HepG2 (cell line): ENCODE results near the gene GSKIP. TPM values are rescaled to one million over a fixed set of nuclear protein-coding genes. Genes with fewer than 3 reads are reported as not detected.

ENCODE experiments used
- ARNT ChIP-seq: fragments of 450-650 bp; IDR thresholded peaks from 2 replicates; pipeline ENCODE4 v1.6.1; 2017
- CREB1 ChIP-seq, 2 experiments: fragments of 450-650 bp in 1 of 2; IDR thresholded peaks; 2 replicates each; pipeline ENCODE4 v1.6.1; 2016 to 2017; ENCODE audit warnings: control low read depth in 1 of 2, mild to moderate bottlenecking in 1 of 2, missing compliant biosample characterization in 1 of 2, missing genetic modification characterization in 1 of 2
- FIP1L1 ChIP-seq: fragments of 200-400 bp; formaldehyde crosslinking; IDR thresholded peaks from 2 replicates; pipeline ENCODE4 v1.6.1; 2018; ENCODE audit warnings: low read depth, mild to moderate bottlenecking, low read length, moderate library complexity, borderline replicate concordance; ENCODE audit not compliant: insufficient read depth
- FOXP1 ChIP-seq, 2 experiments: fragments of 450-650 bp in 1 of 2; IDR thresholded peaks; 2 replicates each; pipeline ENCODE4 v1.6.1; 2017 to 2018; ENCODE audit warnings: antibody characterized with exemption in 1 of 2
- GLI4 ChIP-seq: sonication (generic); formaldehyde crosslinking; IDR thresholded peaks from 2 replicates; pipeline ENCODE4 v1.5.1; 2020; ENCODE audit warnings: missing genetic modification reagents, mild to moderate bottlenecking, moderate library complexity, borderline replicate concordance
- HMG20B ChIP-seq: conservative IDR thresholded peaks from 2 replicates; pipeline ENCODE4 v1.6.1; 2016; ENCODE audit warnings: missing genetic modification reagents, missing compliant biosample characterization
- IKZF1 ChIP-seq: fragments of 450-650 bp; IDR thresholded peaks from 2 replicates; pipeline ENCODE4 v1.7.1; 2016
- IKZF4 ChIP-seq: sonication (generic); formaldehyde crosslinking; IDR thresholded peaks from 2 replicates; pipeline ENCODE4 v1.5.1; 2020; ENCODE audit warnings: borderline replicate concordance, mild to moderate bottlenecking, low read depth, missing genetic modification reagents; ENCODE audit errors: not compliant biosample characterization
- MAFF ChIP-seq: IDR thresholded peaks from 2 replicates; pipeline ENCODE4 v1.6.1; 2011; ENCODE audit warnings: low read depth, low read length, improper control_type of control experiment
- MYC ChIP-seq: sonication (generic); formaldehyde crosslinking; IDR thresholded peaks from 2 replicates; pipeline ENCODE4 v1.9.0; 2021; ENCODE audit warnings: missing genetic modification reagents, borderline replicate concordance
- PHF20 ChIP-seq: sonication (generic); formaldehyde crosslinking; IDR thresholded peaks from 2 replicates; pipeline ENCODE4 v1.5.0; 2020; ENCODE audit warnings: mild to moderate bottlenecking, missing genetic modification reagents
- POLR2AphosphoS2 ChIP-seq: IDR thresholded peaks from 2 replicates; pipeline ENCODE4 v1.6.1; 2011; ENCODE audit warnings: low read depth, low read length, improper control_type of control experiment
- PRMT3 ChIP-seq: sonication (generic); formaldehyde crosslinking; IDR thresholded peaks from 2 replicates; pipeline ENCODE4 v1.8.1; 2022; ENCODE audit warnings: low read depth, mild to moderate bottlenecking, moderate library complexity, missing genetic modification reagents, borderline replicate concordance
- SETDB1 ChIP-seq: sonication (generic); formaldehyde crosslinking; IDR thresholded peaks from 2 replicates; pipeline ENCODE4 v1.5.1; 2020; ENCODE audit warnings: missing genetic modification reagents, mild to moderate bottlenecking, borderline replicate concordance
- ZNF460 ChIP-seq: sonication (generic); formaldehyde crosslinking; IDR thresholded peaks from 2 replicates; pipeline ENCODE4 v1.5.1; 2020; ENCODE audit warnings: missing genetic modification reagents, mild to moderate bottlenecking, borderline replicate concordance
- ZNF543 ChIP-seq: sonication (generic); formaldehyde crosslinking; IDR thresholded peaks from 2 replicates; pipeline ENCODE4 v1.4.0; 2020; ENCODE audit warnings: mild to moderate bottlenecking, missing genetic modification reagents
- ZNF558 ChIP-seq: sonication (generic); formaldehyde crosslinking; IDR thresholded peaks from 2 replicates; pipeline ENCODE4 v1.9.0; 2022; ENCODE audit warnings: mild to moderate bottlenecking, missing genetic modification reagents, borderline replicate concordance
- ZNF598 ChIP-seq: sonication (generic); formaldehyde crosslinking; IDR thresholded peaks from 2 replicates; pipeline ENCODE4 v1.5.1; 2020; ENCODE audit warnings: mild to moderate bottlenecking, missing genetic modification reagents, borderline replicate concordance
- ZNF747 ChIP-seq: sonication (generic); formaldehyde crosslinking; IDR thresholded peaks from 2 replicates; pipeline ENCODE4 v1.8.1; 2023; ENCODE audit warnings: missing genetic modification reagents, mild to moderate bottlenecking, borderline replicate concordance
- polyA plus RNA-seq, 8 experiments: library from polyadenylated mRNA; depleted of rRNA in 3 of 8; stranded (reverse) in 7 of 8; unstranded in 1 of 8; fragments of >200 nt; fragmentation: Illumina TruSeq in 4 of 8; extraction: Trizol in 4 of 8; gene quantifications; 2 replicates each; pipeline versions ENCODE4 v1.2.1 to v1.2.3, GENCODE V29; 2011 to 2016; ENCODE audit warnings: low read depth in 4 of 8, missing spikeins in 1 of 8, mixed read lengths in 1 of 8; ENCODE audit not compliant: insufficient read depth in 1 of 8
- total RNA-seq, 5 experiments: library from RNA; depleted of rRNA; stranded (reverse); fragments of >200 nt; fragmentation: Illumina TruSeq; extraction: Trizol; gene quantifications; 2 replicates each; pipeline ENCODE4 v1.2.3, GENCODE V29; 2016; ENCODE audit warnings: low read depth in 1 of 5
- TF ChIP-seq, protein P1 (sequence below): sonication (generic); formaldehyde crosslinking; IDR thresholded peaks from 2 replicates; pipeline ENCODE4 v1.5.0; 2020; ENCODE audit warnings: mild to moderate bottlenecking, missing genetic modification reagents, borderline replicate concordance
- TF ChIP-seq, protein P2 (sequence below): sonication (generic); formaldehyde crosslinking; IDR thresholded peaks from 2 replicates; pipeline ENCODE4 v1.5.1; 2020; ENCODE audit warnings: mild to moderate bottlenecking, missing genetic modification reagents, moderate library complexity
- TF ChIP-seq, protein P3 (sequence below): sonication (generic); formaldehyde crosslinking; IDR thresholded peaks from 2 replicates; pipeline ENCODE4 v1.5.0; 2020; ENCODE audit warnings: mild to moderate bottlenecking, missing genetic modification reagents, borderline replicate concordance

Gene GSKIP
- total and polyA plus RNA-seq, 2 of the 13 experiments (the other 11 are each of a cell fraction or from before 2014, with no cell fraction given): 12.5 to 27.3 TPM

DNA sequence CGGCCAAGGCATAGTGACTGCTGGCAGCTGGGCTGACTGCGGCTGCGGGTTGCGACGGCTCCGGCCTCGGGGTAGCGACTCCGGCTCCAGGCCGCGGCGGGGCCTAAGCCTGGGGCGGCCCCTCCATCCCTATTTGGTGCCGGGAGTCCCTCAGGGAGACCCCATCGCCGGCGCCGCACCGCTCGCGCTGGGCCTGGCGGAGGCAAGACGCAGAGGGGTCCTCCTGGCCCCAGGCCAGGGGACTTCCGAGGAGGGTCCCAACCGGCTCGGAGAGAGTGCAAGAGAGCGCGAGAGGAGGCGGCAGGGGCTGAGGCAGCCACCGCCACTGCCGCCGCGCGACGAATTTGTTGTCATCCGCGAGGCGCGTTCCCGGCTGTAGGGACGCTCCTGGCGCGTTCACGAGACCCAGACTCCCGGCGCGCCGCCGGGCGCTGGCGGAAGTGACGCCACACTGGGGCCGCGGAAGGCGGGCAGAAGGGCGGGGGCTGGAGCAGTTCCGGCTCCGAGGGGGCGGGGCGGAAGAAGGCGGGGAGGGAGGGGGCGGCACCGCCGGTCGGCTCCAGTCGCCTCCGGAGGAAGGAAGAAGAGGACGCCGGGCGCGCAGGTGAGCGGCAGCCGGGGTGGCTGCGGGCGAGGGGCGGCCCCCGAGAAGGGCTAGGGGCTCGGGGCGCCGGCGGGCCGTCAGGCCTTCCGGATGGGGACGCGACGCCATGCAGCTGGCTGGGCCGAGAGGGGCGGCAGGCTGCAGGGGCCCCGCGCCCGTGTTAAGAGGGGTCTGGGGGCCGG is at the start of gene GSKIP, which contains the start of gene ATG2B (continued):
- TF ChIP-seq, protein P1, sequence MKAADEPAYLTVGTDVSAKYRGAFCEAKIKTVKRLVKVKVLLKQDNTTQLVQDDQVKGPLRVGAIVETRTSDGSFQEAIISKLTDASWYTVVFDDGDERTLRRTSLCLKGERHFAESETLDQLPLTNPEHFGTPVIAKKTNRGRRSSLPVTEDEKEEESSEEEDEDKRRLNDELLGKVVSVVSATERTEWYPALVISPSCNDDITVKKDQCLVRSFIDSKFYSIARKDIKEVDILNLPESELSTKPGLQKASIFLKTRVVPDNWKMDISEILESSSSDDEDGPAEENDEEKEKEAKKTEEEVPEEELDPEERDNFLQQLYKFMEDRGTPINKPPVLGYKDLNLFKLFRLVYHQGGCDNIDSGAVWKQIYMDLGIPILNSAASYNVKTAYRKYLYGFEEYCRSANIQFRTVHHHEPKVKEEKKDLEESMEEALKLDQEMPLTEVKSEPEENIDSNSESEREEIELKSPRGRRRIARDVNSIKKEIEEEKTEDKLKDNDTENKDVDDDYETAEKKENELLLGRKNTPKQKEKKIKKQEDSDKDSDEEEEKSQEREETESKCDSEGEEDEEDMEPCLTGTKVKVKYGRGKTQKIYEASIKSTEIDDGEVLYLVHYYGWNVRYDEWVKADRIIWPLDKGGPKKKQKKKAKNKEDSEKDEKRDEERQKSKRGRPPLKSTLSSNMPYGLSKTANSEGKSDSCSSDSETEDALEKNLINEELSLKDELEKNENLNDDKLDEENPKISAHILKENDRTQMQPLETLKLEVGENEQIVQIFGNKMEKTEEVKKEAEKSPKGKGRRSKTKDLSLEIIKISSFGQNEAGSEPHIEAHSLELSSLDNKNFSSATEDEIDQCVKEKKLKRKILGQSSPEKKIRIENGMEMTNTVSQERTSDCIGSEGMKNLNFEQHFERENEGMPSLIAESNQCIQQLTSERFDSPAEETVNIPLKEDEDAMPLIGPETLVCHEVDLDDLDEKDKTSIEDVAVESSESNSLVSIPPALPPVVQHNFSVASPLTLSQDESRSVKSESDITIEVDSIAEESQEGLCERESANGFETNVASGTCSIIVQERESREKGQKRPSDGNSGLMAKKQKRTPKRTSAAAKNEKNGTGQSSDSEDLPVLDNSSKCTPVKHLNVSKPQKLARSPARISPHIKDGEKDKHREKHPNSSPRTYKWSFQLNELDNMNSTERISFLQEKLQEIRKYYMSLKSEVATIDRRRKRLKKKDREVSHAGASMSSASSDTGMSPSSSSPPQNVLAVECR (CRISPR knock-in tag): peak; percentile 70; the same call in 1 of the 2 replicates
- TF ChIP-seq MYC (CRISPR knock-in tag) (no peak; the same call in 1 of the 2 replicates), GLI4 (no peak), ZNF460 (CRISPR knock-in tag) (no peak), POLR2AphosphoS2 (no peak), SETDB1 (no peak), ZNF558 (CRISPR knock-in tag) (no peak), MAFF (no peak), IKZF4 (CRISPR knock-in tag) (peak; percentile 33), ZNF543 (CRISPR knock-in tag) (no peak), FOXP1 (IDR thresholded peaks at IDR 0.05) (no peak), FOXP1 (CRISPR knock-in tag; IDR thresholded peaks at IDR 0.05) (no peak), FIP1L1 (no peak), ZNF598 (CRISPR knock-in tag) (no peak), ZNF747 (CRISPR knock-in tag) (no peak), HMG20B (CRISPR knock-in tag) (no peak), ARNT (no peak), PRMT3 (CRISPR knock-in tag) (no peak), PHF20 (peak; percentile 68), IKZF1 (no peak), CREB1 (IDR thresholded peaks at IDR 0.05) (peak; percentile 82), CREB1 (CRISPR knock-in tag; IDR thresholded peaks at IDR 0.05) (peak; percentile 91)
- TF ChIP-seq, protein P2, sequence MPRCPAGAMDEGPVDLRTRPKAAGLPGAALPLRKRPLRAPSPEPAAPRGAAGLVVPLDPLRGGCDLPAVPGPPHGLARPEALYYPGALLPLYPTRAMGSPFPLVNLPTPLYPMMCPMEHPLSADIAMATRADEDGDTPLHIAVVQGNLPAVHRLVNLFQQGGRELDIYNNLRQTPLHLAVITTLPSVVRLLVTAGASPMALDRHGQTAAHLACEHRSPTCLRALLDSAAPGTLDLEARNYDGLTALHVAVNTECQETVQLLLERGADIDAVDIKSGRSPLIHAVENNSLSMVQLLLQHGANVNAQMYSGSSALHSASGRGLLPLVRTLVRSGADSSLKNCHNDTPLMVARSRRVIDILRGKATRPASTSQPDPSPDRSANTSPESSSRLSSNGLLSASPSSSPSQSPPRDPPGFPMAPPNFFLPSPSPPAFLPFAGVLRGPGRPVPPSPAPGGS: no peak; the same call in 1 of the 2 replicates
- TF ChIP-seq, protein P3, sequence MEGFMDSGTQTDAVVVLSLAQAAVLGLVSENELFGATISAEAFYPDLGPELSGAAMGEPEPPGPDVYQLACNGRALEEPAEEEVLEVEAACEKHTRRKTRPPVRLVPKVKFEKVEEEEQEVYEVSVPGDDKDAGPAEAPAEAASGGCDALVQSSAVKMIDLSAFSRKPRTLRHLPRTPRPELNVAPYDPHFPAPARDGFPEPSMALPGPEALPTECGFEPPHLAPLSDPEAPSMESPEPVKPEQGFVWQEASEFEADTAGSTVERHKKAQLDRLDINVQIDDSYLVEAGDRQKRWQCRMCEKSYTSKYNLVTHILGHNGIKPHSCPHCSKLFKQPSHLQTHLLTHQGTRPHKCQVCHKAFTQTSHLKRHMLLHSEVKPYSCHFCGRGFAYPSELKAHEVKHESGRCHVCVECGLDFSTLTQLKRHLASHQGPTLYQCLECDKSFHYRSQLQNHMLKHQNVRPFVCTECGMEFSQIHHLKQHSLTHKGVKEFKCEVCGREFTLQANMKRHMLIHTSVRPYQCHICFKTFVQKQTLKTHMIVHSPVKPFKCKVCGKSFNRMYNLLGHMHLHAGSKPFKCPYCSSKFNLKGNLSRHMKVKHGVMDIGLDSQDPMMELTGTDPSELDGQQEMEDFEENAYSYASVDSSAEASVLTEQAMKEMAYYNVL: no peak
